ENCODE results near the gene FAM171A2.
"Not testable (repeated sequence)": the region's sequence is repeated elsewhere in the genome, so short reads cannot be mapped to it uniquely, and the experiment has no call there.

The FAM171A2 gene

DNA sequence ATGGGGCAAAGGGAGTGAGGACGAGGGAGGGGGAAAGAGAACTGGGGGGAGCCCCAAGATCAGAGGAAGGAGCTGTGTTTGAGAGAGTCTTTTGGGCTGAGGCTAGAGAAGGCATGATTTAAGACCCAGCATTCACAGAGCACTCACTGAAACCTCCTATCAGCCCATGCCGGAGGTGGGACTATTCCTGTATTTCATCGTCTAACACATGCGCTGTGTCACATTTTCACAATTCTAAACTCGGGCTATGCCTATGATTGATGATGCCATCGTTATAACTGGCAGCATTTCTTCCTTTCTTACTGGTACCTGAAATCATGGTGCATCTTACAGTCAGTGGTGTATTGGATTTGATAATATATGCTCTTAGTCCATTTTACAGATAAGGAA is 3.5 kb downstream of the FAM171A2 start:
- no peak for DNase-seq

DNA sequence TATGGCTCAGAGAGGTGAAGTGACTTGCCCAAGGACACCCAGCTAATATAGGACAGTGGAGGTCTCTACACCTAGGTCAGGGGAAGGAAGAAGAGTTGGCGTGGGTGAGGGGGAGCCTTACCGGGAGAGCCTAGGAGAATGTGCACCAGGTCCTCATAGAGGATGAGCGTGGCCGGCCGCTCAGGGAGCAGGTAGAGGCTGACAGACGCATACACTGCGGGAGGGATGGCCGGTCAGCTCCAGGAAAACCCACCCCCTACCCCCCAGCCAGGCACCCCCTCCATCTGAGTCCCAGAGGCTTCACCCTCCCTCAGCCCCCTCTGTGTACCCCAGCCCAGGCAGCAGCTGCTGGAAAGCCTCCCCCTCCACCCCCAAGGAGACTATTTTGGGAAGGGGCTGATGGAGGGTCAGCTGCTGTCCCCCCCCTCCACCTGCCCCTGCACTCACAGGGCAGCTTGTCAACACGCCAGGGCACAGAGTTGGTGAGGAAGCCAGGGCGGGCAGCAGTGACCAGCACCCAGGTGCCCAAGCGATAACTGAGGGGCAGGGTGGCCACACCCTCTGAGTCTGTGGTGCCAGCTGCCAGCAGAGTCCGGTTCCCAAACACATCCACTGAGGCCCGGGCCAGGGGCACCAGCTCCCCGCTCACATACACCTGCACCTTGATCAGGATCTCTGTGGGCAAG is 4.1 kb downstream of the FAM171A2 start:
- no peak for DNase-seq

DNA sequence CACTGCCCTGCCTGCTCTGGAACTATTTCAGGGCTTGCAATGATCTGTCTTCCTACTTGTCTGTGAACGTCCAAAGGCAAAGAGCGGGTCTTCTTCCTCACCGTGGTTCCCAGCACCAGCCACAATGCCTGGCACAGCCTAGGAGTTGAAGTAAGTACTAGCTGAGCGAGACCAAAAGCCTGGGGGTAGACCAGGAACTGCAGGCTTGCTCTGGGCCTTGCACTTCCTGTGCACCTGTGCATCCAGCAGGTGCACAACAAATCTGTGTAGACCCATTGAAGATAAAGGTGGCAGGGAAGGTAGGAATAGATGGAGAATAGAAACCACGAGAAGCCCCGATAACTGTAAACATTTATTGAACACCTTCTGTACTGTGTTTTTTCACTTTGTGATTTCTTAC is 4.6 kb downstream of the FAM171A2 start:
- no peak for DNase-seq

DNA sequence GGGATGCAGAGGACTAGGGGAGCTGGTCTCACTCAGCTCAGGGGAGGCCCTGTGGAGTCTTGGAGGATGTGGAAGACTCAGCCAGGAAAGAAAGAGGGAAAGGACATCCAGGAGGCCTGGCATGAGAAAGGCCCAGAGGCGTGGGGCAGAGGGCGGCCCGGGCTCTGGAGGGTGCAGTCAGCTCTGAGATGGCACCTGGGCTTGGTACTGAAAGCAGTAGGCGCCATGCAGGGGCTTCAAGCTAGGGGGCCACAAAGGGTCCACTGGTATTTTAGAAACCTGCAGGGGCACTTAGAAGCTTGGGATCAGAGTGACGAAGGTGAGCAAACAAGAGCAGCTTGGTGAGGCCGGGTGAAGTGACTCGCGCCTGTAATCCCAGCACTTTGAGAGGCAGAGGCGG is 5.6 kb downstream of the FAM171A2 start:
- DNase-seq, result no peak

DNA sequence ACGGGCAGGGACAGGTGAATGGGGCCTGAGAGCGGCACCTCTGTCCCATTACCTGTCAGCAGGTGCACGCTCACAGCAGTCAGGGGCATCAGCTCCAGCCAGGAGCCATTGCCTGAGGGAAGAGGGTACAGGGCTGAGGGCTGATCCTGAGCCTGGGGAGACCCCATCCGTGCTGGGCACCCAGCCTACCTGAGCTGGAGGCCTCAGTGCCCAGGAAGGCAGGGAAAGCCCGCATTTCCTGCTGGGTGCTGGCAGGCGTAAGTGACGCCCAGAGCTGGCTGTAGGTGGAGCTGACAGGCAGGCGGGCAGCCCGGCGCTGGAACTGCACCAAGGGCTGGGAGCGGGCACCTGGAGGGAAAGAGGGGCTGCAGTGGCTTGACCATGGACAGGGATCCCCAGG is 7.4 kb downstream of the FAM171A2 start:
- DNase-seq, result peak in 1 of 2 experiments; percentile 28

DNA sequence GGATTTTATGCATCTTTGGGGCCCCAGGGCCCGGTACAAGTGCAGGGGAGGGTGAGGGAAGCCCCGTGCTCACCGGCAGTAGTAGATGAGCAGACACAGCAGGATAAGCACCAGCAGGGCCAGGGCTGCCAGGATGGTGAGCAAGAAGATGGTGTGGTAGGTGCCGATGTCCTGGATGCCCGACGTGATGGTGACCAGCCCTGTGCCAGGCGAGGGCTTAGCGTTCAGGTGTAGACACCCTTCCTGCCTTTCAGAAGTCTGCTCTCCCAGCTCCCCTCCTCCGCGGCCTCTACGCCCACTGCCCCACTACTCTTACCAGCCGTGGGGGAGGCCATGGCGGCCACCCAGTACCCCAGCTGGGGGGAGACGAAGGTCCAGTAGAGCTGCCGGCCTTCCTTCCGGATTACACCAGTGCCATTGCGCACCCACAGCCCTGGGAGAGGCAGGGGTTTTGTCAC is 8.0 kb downstream of the FAM171A2 start:
- DNase-seq, result no peak

DNA sequence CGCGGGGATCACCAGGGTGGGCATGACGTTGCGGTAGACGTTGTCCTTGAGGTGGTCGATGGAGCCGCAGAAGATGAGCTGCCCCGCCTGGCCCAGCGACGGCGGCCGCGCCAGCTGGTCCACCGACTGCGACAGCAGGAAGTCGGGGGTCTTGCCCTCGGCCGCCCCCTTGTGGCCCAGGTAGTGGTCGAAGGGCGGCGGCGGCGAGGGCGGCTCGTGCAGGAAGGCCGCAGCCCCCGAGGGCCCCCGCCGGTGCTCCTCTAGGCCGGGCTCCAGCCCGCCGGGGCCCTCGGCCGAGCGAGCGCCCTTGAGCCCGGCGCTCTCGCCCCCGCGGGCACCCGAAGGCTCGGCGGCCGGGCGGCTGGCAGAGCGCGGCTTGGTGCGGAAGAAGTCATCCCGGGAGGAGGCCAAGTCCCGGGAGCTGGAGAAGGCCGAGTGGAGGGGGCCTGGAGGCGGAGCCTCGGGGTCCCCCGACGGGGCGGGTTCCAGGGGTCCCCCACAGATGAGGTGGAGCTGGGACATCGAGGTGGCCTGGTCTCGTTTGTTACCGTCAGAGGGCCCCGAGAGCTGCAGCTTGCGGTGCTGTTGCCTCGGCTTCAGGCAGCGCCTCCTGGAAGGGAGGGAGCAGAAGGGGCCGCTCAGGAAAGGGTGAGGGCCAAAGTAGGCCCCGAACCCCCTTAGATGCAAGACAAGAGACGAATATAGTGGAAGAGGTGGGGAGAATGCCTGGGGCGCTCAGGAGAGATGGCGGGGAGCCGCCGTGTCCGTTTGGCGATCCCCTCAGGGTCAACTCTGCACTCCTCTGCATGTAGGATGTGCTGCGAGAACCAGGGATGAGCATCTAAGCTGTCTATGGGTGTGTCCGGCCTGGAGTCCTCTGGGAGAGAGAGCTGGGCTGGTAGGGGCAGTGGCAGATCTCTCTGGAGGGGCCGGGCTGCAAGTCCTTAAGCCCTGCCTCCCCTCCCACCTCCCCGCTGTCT is 8.8 kb downstream of the FAM171A2 start:
- peak; percentile 46 to 86 for DNase-seq

DNA sequence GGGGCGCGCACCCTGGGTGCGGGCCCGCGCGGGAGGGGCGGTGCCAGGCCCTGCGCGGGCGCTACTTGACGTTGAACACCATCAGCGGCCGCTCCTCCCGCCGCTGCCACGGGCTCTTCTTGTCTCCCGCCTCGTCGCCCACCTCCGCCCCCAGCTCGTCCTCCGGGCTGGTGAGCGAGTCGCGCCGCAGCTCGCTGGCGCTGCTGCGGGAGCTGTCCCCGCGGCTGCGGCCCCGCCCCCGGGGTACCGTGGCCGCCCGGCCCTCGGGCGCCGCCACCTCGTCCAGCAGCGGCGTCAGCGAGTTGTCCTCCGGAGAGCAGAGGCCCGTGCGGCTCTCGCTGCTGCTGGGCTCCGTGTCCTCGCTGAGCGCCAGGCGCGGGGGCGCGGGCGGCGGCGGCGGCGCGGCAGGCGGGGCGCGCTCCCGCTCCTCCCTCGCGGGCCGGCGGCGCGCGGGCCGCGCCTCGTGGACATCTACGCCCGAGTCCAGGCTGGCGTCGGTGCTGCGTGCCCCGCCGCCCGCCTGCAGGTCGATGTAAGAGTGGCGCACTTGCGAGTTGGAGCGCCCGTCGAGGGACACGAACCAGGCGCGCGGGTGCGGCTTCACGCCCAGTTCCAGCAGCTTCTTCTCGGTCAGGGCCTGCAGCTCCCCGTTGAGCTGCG is 9.9 kb downstream of the FAM171A2 start:
- DNase-seq, result peak; percentile 24 to 86

DNA sequence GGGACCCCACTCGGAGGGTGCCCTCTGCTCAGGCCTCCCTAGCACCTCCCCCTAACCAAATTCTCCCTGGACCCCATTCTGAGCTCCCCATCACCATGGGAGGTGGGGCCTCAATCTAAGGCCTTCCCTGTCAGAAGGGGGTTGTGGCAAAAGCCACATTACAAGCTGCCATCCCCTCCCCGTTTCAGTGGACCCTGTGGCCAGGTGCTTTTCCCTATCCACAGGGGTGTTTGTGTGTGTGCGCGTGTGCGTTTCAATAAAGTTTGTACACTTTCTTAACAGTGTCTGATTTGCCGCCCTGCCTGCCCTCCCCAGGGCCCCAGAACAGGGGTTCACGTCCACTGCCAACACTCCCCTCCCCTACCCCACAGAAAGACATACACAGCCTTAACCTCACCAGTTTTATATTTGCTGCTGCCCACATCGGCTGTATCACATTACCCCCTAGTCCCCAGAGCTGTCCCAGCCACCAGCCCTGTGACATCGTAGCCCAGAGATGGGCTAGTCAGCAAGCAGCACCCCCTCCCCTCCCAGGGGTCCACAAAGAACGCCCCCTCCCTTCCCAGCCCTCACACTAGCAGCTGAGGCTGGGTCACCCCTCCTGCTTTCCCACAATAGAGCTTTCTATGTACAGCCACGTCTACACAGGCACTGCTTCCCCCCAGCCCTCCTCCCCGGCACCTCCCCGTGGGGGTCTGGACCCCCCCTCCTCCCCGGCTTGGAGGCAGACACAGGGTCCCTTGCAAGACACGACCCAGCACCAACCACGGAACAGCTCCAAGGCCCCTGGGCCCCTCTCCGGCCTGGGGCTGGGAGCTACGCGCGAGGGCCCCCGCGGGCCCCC is 10.6 kb downstream of the FAM171A2 start:
- DNase-seq, result peak in 1 of 2 experiments; percentile 69

DNA sequence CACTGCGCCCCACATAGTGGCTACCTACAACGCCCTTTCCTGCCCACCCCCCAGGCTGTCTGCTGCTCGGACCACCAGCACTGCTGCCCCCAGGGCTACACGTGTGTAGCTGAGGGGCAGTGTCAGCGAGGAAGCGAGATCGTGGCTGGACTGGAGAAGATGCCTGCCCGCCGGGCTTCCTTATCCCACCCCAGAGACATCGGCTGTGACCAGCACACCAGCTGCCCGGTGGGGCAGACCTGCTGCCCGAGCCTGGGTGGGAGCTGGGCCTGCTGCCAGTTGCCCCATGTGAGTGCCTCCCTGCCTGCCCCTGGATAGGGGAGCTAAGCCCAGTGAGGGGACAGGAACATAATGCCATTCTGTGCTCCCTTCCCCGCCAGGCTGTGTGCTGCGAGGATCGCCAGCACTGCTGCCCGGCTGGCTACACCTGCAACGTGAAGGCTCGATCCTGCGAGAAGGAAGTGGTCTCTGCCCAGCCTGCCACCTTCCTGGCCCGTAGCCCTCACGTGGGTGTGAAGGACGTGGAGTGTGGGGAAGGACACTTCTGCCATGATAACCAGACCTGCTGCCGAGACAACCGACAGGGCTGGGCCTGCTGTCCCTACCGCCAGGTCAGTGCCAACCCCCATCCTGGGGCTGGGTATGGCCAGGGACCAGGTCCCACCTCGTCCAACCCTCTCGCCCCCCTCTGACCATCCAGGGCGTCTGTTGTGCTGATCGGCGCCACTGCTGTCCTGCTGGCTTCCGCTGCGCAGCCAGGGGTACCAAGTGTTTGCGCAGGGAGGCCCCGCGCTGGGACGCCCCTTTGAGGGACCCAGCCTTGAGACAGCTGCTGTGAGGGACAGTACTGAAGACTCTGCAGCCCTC is 11.5 kb downstream of the FAM171A2 start:
- no peak for DNase-seq

DNA sequence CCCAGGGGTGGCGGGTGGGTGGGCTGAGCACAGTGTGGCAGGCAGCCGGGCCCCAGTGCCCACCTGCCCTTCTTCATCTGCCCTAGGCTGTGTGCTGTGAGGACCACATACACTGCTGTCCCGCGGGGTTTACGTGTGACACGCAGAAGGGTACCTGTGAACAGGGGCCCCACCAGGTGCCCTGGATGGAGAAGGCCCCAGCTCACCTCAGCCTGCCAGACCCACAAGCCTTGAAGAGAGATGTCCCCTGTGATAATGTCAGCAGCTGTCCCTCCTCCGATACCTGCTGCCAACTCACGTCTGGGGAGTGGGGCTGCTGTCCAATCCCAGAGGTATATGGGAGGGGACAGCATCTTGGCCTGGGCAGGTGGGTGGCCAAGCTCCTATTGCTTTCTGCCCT is 12.2 kb downstream of the FAM171A2 start:
- DNase-seq, result no peak

DNA sequence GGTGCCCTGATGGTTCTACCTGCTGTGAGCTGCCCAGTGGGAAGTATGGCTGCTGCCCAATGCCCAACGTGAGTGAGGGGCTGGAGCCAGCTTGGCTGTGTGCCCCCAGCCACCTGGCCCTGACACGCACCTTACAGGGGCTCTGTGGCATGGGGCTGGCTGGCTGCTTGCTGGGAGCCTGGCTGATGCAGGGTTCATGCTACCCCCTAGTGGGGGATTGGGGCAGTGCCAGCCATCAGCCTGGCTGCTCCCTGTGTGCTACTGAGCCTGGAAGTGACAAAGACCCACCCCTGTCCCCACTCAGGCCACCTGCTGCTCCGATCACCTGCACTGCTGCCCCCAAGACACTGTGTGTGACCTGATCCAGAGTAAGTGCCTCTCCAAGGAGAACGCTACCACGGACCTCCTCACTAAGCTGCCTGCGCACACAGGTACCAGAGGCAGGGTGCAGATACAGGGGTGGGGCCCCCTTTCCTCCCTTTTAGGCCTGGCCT is 12.9 kb downstream of the FAM171A2 start:
- peak; percentile 28 to 87 for DNase-seq

DNA sequence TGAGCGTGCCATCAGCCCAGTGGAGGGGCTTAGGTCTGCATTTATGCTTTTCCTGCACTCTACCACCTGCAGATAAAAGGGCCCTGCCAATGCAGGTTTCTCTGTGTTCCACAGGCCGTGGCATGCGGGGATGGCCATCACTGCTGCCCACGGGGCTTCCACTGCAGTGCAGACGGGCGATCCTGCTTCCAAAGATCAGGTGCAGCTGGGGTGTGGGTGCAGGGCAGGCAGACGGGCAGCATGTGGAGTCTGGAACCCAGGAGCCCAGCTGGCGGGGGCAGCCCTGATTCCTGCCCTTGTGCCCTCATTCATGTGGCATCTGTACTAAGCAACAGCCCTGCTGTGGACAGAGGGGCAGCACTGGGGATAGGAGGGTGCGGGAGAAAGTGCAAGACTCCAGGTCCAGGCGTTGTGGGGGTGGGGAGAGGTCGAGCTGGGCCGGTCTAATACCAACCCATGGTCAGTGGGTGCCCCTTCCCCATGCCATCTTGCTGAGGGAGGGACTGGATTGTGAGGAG is 14.0 kb downstream of the FAM171A2 start:
- DNase-seq, result no peak

DNA sequence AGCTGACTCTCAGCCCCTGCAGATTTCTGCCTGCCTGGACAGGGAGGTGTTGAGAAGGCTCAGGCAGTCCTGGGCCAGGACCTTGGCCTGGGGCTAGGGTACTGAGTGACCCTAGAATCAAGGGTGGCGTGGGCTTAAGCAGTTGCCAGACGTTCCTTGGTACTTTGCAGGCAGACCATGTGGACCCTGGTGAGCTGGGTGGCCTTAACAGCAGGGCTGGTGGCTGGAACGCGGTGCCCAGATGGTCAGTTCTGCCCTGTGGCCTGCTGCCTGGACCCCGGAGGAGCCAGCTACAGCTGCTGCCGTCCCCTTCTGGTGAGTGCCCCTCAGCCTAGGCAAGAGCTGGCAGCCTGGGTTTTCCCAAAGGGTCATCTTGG is 14.7 kb downstream of the FAM171A2 start:
- DNase-seq, result no peak

DNA sequence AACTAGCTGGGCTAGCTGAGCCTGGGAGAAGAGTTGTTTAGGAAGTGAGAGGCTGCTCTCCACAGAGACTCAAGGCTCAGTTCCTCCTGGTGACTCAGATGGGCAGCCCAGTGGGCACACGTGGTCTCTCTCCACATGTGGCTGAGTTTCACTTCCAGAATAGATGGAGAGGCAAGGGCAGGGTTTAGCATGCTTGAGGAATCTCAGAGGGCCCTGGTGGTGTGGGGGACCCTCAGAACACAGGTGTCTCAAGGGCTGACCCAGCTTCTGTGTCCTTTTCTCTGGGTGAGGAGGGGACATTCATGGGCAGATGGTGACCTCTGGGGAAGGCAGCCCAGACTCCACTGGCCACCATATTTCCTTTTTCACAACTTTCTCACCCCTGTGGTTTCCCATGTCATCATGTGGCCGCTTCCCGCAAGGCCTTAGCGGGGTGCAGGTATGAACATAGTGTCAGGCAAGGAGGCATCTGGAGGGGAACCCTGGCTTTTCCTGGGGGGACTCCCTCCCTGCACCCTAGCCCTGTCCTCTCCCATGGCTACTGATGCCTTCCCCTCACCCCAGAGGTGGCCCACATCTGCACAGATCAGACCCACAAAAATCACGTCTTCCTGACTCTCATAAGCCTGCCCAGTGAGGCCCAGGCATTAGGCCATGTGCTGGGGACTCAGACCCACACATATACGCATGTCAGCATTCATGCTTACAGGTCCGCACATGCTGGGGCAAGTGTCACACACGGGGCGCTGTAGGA is 15.2 kb downstream of the FAM171A2 start:
- no peak for DNase-seq

DNA sequence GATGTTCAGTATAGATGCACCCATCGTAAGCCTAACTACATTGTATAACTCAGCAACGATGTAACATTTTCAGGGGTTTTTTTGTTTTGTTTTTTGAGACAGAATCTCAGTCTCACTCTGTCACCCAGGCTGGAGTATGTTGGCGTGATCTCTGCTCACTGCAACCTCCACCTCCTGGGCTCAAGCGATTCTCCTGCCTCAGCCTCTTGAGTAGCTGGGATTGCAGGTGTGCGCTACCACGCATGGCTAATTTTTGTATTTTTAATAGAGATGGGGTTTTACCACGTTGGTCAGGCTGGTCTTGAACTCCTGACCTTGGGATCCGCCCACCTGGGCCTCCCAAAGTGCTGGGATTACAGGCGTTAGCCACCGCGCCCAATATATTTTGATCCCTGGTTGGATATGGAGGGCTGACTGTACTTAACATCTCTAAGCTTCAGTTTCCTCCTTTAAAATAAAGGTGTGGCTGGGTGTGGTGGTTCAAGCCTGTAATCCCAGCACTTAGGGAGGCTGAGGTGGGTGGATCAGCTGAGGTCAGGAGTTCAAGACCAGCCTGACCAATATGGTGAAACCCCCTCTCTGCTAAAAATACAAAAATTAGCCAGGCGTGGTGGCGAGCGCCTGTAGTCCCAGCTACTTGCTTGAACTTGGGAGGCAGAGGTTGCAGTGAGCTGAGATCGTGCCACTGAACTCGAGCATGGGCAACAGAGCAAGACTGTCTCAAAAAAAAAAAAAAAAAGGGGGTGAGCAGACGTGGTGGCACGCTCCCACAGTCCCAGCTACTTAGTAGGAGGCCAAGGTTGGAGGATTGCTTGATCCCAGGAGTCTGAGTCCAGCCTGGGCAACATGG is 16.2 kb downstream of the FAM171A2 start:
- DNase-seq, result not testable (repeated sequence)

DNA sequence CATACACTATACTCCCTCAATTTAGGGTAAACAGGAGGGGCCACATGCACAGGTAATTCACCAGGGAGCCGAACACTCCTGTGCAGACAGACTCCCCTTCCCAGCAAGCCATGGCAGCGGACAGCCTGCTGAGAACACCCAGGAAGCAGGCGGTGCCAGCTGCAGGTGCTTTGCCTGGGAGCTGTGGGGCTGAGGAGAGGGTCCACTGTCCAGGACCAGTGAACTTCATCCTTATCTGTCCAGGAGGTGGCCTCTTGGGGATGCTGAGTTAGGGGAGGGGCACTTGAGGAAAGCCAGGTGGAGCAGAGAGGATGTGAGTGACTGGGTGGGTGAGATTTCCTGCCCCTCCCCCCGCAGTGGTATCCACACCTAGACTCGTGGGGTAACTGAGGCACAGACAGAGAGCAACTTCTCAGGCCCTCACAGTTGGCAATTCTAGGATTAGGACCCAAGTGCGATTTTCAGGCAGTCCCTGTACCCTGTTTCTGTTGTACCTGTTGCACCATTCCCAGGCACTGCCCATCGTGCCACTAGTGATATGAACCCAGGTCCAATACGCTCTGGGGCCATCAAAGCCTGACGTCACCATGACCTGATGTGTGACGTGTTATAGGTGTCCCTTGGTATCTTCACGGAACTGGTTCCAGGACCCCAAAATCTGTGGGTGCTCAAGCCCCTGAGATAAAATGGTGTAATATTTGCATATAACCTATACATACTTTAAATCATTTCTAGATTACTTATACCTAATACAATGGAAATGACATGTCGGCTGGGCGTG is 17.4 kb downstream of the FAM171A2 start:
- DNase-seq, result no peak

DNA sequence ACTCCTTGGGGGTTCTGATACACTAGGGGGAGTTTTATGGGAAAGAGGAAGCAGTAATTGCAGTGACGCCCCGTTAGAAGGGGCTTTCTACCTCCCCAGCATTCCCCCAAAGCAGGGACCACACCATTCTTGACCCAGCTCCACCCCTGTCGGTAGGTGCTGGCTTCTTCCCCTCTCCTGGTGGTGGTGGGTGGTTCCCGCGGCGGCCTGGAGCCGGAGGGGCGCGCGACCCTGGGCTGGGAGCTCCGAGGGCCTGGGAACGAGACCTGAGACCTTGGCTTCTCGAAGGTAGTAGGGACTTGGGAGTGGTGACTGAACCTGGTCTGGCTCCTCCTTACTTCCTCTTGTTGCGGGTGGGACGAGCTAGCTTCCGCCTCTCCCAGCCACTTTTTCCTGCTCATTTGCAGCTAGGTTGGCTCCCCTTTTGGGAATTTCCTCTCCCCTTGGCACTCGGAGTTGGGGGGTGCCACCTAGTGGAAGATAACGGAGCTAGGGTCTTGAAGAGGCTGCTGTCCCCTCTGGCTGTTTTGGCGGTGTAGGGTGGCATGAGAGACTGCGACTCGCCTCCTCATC is 18.1 kb downstream of the FAM171A2 start:
- DNase-seq, result peak; percentile 72 to 88

Measured in NCI-H526 (cell line).